22Rv1 (cell line): ENCODE results near the gene CAPNS2.

Experiments used
- H3K27ac ChIP-seq: fragments of 450-650 bp; 2 replicates; pipeline ENCODE4 v1.5.1; 2017
- CTCF ChIP-seq: fragments of 450-650 bp; IDR thresholded peaks from 2 replicates; pipeline ENCODE4 v1.5.1; 2017; ENCODE audit warnings: mild to moderate bottlenecking
- ZFX ChIP-seq: fragments of 450-650 bp; IDR thresholded peaks from 2 replicates; pipeline ENCODE4 v1.6.1; 2017; ENCODE audit warnings: antibody characterized with exemption, borderline replicate concordance

Gene CAPNS2

GRCh38 chr16:55555436-55555835, 11.0 kb upstream of the CAPNS2 start:
- no peak overlapping the region for H3K27ac ChIP-seq
- no peak for TF ChIP-seq CTCF
- no peak for TF ChIP-seq ZFX

- H3K27ac ChIP-seq: no peak overlapping the region
- no peak for TF ChIP-seq CTCF
- no peak for TF ChIP-seq ZFX
These were observed 9.3 kb upstream of the CAPNS2 start for GRCh38 chr16:55557186-55557585.

- no peak overlapping the region for H3K27ac ChIP-seq
- TF ChIP-seq CTCF (no peak), ZFX (no peak)
These were observed 7.3 kb upstream of the CAPNS2 start for GRCh38 chr16:55559233-55559632.

GRCh38 chr16:55559933-55560516, 6.5 kb upstream of the CAPNS2 start:
- no peak overlapping the region for H3K27ac ChIP-seq
- TF ChIP-seq ZFX (no peak), CTCF (no peak)

- no peak for TF ChIP-seq CTCF
- H3K27ac ChIP-seq: no peak overlapping the region
These were observed 5.1 kb upstream of the CAPNS2 start for GRCh38 chr16:55561319-55561848.

- TF ChIP-seq ZFX: no peak
- TF ChIP-seq CTCF: no peak
- H3K27ac ChIP-seq: no peak overlapping the region
These were observed 3.5 kb upstream of the CAPNS2 start for GRCh38 chr16:55562936-55563335.

GRCh38 chr16:55563797-55564196, 2.7 kb upstream of the CAPNS2 start:
- H3K27ac ChIP-seq: no peak overlapping the region
- TF ChIP-seq ZFX: no peak
- TF ChIP-seq CTCF: no peak
